HepG2 (cell line): ENCODE results near the gene KCNAB2. TPM values are rescaled to one million over a fixed set of nuclear protein-coding genes. Genes with fewer than 3 reads are reported as not detected.

ENCODE experiments used
- AHR ChIP-seq: IDR thresholded peaks from 2 replicates; pipeline ENCODE4 v1.6.1; 2018; ENCODE audit warnings: missing genetic modification reagents, missing compliant biosample characterization
- GPBP1L1 ChIP-seq: sonication (generic); formaldehyde crosslinking; IDR thresholded peaks from 2 replicates; pipeline ENCODE4 v1.5.0; 2020; ENCODE audit warnings: mild to moderate bottlenecking, missing genetic modification reagents
- NFE2 ChIP-seq: sonication (generic); formaldehyde crosslinking; IDR thresholded peaks from 2 replicates; pipeline ENCODE4 v1.4.0; 2020; ENCODE audit warnings: missing genetic modification reagents
- PLRG1 ChIP-seq: fragments of 450-650 bp; conservative IDR thresholded peaks from 2 replicates; pipeline ENCODE4 v1.6.1; 2016
- POGZ ChIP-seq: sonication (generic); formaldehyde crosslinking; IDR thresholded peaks from 2 replicates; pipeline ENCODE4 v1.4.0; 2020; ENCODE audit warnings: mild to moderate bottlenecking, missing genetic modification reagents
- POLR2AphosphoS5 ChIP-seq: IDR thresholded peaks from 2 replicates; pipeline ENCODE4 v1.6.1; 2012; ENCODE audit warnings: low read depth, low read length
- RXRB ChIP-seq: IDR thresholded peaks from 2 replicates; pipeline ENCODE4 v1.6.1; 2016; ENCODE audit warnings: borderline replicate concordance, missing genetic modification reagents, missing compliant biosample characterization
- SOX6 ChIP-seq, 2 experiments: fragments of 450-650 bp in 1 of 2; sonication (generic) in 1 of 2; formaldehyde crosslinking in 1 of 2; IDR thresholded peaks; 2 replicates each; pipeline versions ENCODE4 v1.4.0 to v1.6.1; 2017 to 2020; ENCODE audit warnings: antibody characterized with exemption in 1 of 2, mild to moderate bottlenecking in 1 of 2, missing genetic modification reagents in 1 of 2
- WIZ ChIP-seq: sonication (generic); formaldehyde crosslinking; IDR thresholded peaks from 2 replicates; pipeline ENCODE4 v1.5.1; 2020; ENCODE audit warnings: mild to moderate bottlenecking, missing genetic modification reagents
- ZNF143 ChIP-seq: sonication (generic); formaldehyde crosslinking; IDR thresholded peaks from 2 replicates; pipeline ENCODE4 v1.4.0; 2020; ENCODE audit warnings: missing genetic modification reagents
- ZNF451 ChIP-seq: sonication (generic); formaldehyde crosslinking; IDR thresholded peaks from 2 replicates; pipeline ENCODE4 v1.5.0; 2020; ENCODE audit warnings: mild to moderate bottlenecking, missing genetic modification reagents
- ZNF572 ChIP-seq: sonication (generic); formaldehyde crosslinking; IDR thresholded peaks from 2 replicates; pipeline ENCODE4 v1.5.1; 2020; ENCODE audit warnings: mild to moderate bottlenecking, missing genetic modification reagents
- ZNF576 ChIP-seq: sonication (generic); formaldehyde crosslinking; IDR thresholded peaks from 2 replicates; pipeline ENCODE4 v1.4.0; 2020; ENCODE audit warnings: mild to moderate bottlenecking, missing genetic modification reagents
- ZNF7 ChIP-seq: IDR thresholded peaks from 2 replicates; pipeline ENCODE4 v1.6.1; 2016; ENCODE audit warnings: missing biosample characterization, missing genetic modification reagents
- ZNF782 ChIP-seq: sonication (generic); formaldehyde crosslinking; IDR thresholded peaks from 2 replicates; pipeline ENCODE4 v1.4.0; 2020; ENCODE audit warnings: missing genetic modification reagents, mild to moderate bottlenecking, borderline replicate concordance
- ZNF891 ChIP-seq: sonication (generic); formaldehyde crosslinking; IDR thresholded peaks from 2 replicates; pipeline ENCODE4 v1.5.0; 2020; ENCODE audit warnings: mild to moderate bottlenecking, missing genetic modification reagents
- polyA plus RNA-seq, 8 experiments: library from polyadenylated mRNA; depleted of rRNA in 3 of 8; stranded (reverse) in 7 of 8; unstranded in 1 of 8; fragments of >200 nt; fragmentation: Illumina TruSeq in 4 of 8; extraction: Trizol in 4 of 8; gene quantifications; 2 replicates each; pipeline versions ENCODE4 v1.2.1 to v1.2.3, GENCODE V29; 2011 to 2016; ENCODE audit warnings: low read depth in 4 of 8, missing spikeins in 1 of 8, mixed read lengths in 1 of 8; ENCODE audit not compliant: insufficient read depth in 1 of 8
- total RNA-seq, 5 experiments: library from RNA; depleted of rRNA; stranded (reverse); fragments of >200 nt; fragmentation: Illumina TruSeq; extraction: Trizol; gene quantifications; 2 replicates each; pipeline ENCODE4 v1.2.3, GENCODE V29; 2016; ENCODE audit warnings: low read depth in 1 of 5

KCNAB2 gene
- total and polyA plus RNA-seq, 2 of the 13 experiments (the other 11 are each of a cell fraction or from before 2014, with no cell fraction given): 6.2 to 8.8 TPM

- TF ChIP-seq GPBP1L1: no peak
- TF ChIP-seq ZNF782 (CRISPR knock-in tag): no peak
- TF ChIP-seq WIZ (CRISPR knock-in tag): no peak
- peak; percentile 93 for TF ChIP-seq ZNF451 (CRISPR knock-in tag)
- no peak for TF ChIP-seq ZNF576
- peak; percentile 64 for TF ChIP-seq ZNF143 (CRISPR knock-in tag)
- no peak for TF ChIP-seq PLRG1
- peak; percentile 22; the same call in 1 of the 2 replicates for TF ChIP-seq ZNF891 (CRISPR knock-in tag)
- 0 out of 2 replicates have a peak, but pooled peaks have one; percentile 33 for TF ChIP-seq ZNF572 (CRISPR knock-in tag)
- no peak; the same call in 1 of the 2 replicates for TF ChIP-seq RXRB (CRISPR knock-in tag)
- TF ChIP-seq ZNF7 (CRISPR knock-in tag): no peak
- no peak; the same call in 1 of the 2 replicates for TF ChIP-seq POGZ (CRISPR knock-in tag)
- TF ChIP-seq AHR (CRISPR knock-in tag): no peak
- no peak for TF ChIP-seq SOX6 (IDR thresholded peaks at IDR 0.05)
- TF ChIP-seq SOX6 (CRISPR knock-in tag; IDR thresholded peaks at IDR 0.05): 0 out of 2 replicates have a peak, but pooled peaks have one; percentile 42
- TF ChIP-seq NFE2: no peak
- TF ChIP-seq POLR2AphosphoS5: peak; percentile 54
Measured at GRCh38 chr1:6026095-6026809, 19.4 kb upstream of the KCNAB2 start (continued).
